Stimulated activated naive B cell treated with anti-CD40 and anti-IgM and Interleukin-4, amounts not matched to agents 10 μg/mL and 1 μg/mL and 100 μg/mL, for 72 hours (primary cell): ENCODE results near the gene CPZ.
"Not testable (repeated sequence)": the region's sequence is repeated elsewhere in the genome, so short reads cannot be mapped to it uniquely, and the experiment has no call there.

Experiments used
- ATAC-seq, 2 donors: fragments of 150-1000 bp; cut with Tn5 transposase; replicated peaks; 2 replicates each; pipeline ENCODE4 v1.10.0; 2021; ENCODE audit warnings: moderate library complexity in 1 of 2
- DNase-seq: peaks from one replicate; pipeline ENCODE4 v3.0.0; 2021
- H3K27ac Mint-ChIP-seq: one replicate; pipeline ENCODE4 v1.8.0; 2022; ENCODE audit warnings: mild to moderate bottlenecking, mixed read lengths
- H3K27me3 Mint-ChIP-seq, 2 donors: one replicate each; pipeline ENCODE4 v1.8.0; 2022; ENCODE audit warnings: mixed read lengths in 2 of 2
- H3K36me3 Mint-ChIP-seq, 2 donors: one replicate each; pipeline ENCODE4 v1.8.0; 2022; ENCODE audit warnings: mixed read lengths in 2 of 2, mild to moderate bottlenecking in 1 of 2
- H3K4me1 Mint-ChIP-seq, 2 donors: one replicate each; pipeline ENCODE4 v1.8.0; 2022; ENCODE audit warnings: mixed read lengths in 2 of 2, mild to moderate bottlenecking in 1 of 2
- H3K4me3 Mint-ChIP-seq, 2 donors: one replicate each; pipeline ENCODE4 v1.8.0; 2022; ENCODE audit warnings: mild to moderate bottlenecking in 2 of 2, mixed read lengths in 2 of 2, moderate library complexity in 1 of 2
- H3K9me3 Mint-ChIP-seq, 2 donors: one replicate each; pipeline ENCODE4 v1.8.0; 2022; ENCODE audit warnings: mixed read lengths in 2 of 2, mild to moderate bottlenecking in 1 of 2

Gene CPZ

DNA sequence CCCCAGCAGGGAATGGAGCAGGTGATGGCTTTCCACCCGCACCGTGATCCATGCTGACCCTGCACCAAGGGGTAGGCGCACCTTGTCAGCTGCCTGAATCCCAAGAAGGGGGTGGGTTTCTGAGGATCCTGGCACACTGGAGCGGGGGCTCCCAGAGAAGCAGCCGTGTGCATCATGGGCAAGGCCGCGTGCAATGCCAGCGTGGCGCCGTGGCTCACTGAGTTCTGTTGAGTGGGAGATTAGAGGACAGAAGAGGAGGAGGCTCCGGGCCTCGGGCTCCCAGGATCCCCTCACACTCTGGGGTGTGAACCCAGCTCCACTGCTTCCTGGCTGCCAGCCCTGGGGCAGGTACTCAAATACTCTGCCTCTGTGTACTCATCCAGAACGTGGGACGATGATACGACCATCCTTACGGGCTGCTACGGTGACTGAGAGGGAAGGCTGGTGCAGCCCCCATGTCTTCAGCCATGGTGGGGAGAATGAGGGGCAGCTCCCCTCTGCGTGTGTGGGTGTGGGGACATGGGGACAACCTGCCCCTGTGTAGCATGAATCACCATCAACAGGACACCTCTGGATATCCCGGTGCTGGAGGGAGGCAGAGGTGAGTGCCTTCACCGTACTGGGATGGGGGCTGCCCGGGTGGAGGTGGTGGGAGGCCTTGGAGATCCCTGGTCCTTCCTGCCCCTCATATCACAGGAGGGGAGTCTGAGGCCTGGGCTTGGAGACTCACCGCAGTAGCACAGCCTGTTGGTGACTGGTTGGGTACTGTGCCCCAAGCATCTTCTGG is 52.6 kb downstream of the CPZ start:
- no peaks in the 10 kb centered on the region for H3K4me1 Mint-ChIP-seq
- no peaks in the 10 kb centered on the region for H3K36me3 Mint-ChIP-seq
- H3K4me3 Mint-ChIP-seq: no peak overlapping the region
- DNase-seq: no peak
- H3K27me3 Mint-ChIP-seq: peaks cover 0 to 5% of the 10 kb centered on the region in 2 donors
- no peak overlapping the region for H3K27ac Mint-ChIP-seq
- ATAC-seq: no peak
- peaks cover 0 to 4% of the 10 kb centered on the region in 2 donors for H3K9me3 Mint-ChIP-seq

- no peak overlapping the region for H3K4me3 Mint-ChIP-seq
- no peaks in the 10 kb centered on the region for H3K9me3 Mint-ChIP-seq
- H3K27ac Mint-ChIP-seq: no peak overlapping the region
- no peak for DNase-seq
- peaks cover 3 to 6% of the 10 kb centered on the region in 2 donors for H3K27me3 Mint-ChIP-seq
- no peaks in the 10 kb centered on the region for H3K36me3 Mint-ChIP-seq
- ATAC-seq: no peak
- no peaks in the 10 kb centered on the region for H3K4me1 Mint-ChIP-seq
Observed at GRCh38 chr4:8645753-8646124, 53.2 kb downstream of the CPZ start.

- no peaks in the 10 kb centered on the region for H3K4me1 Mint-ChIP-seq
- H3K27me3 Mint-ChIP-seq: peaks cover 3 to 7% of the 10 kb centered on the region in 2 donors
- ATAC-seq (no peak), DNase-seq (no peak)
- H3K36me3 Mint-ChIP-seq: no peaks in the 10 kb centered on the region
- H3K9me3 Mint-ChIP-seq: no peaks in the 10 kb centered on the region
- no peak overlapping the region for H3K27ac Mint-ChIP-seq
- no peak overlapping the region for H3K4me3 Mint-ChIP-seq
Observed at GRCh38 chr4:8646296-8647093, 53.9 kb downstream of the CPZ start.

DNA sequence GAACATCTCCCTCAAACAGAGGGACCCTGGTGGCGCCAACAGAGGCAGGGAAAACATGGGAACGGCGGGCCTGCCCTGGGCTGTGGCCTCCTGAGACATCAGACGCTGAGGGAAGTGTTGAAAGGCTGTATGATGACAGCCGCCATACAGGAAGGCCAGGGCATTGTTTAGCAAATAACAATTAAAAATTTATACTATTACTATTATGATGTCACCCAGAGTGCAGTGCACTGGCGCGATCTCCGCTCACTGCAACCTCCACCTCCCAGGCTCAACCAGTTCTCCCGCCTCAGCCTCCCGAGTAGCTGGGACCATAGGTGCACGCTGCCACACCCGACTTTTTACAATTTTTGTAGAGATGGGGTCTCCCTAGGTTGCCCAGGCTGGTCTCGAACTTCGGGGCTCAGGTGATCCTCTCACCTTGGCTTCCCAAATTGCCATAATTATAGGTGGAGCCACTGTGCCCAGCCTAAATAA is 54.6 kb downstream of the CPZ start:
- Mint-ChIP-seq H3K9me3 (no peaks in the 10 kb centered on the region), H3K27me3 (peaks cover 3 to 7% of the 10 kb centered on the region in 2 donors), H3K4me1 (no peaks in the 10 kb centered on the region), H3K36me3 (no peaks in the 10 kb centered on the region), H3K4me3 (no peak overlapping the region), H3K27ac (no peak overlapping the region)
- ATAC-seq: no peak
- DNase-seq: no peak

DNA sequence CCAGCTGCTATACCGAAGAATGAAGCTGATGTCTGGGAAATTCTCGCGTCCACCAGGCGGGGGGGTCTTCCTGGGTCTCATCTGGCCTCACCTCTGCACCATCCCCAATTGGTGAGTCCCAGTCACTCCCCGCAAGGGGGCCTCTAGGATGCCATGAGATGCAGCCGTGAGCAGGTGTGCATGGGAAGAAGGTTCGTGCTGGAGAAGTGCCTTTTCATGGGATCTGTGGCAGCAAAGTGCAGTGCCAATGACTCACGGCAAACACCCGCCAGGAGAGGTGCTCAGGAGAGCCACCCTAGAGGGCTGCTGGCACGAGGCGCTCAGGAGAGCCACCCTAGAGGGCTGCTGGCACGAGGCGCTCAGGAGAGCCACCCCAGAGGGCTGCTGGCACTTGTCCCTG is 55.1 kb downstream of the CPZ start:
- ATAC-seq (no peak), DNase-seq (no peak)
- Mint-ChIP-seq H3K9me3 (no peaks in the 10 kb centered on the region), H3K4me1 (no peaks in the 10 kb centered on the region), H3K36me3 (no peaks in the 10 kb centered on the region), H3K4me3 (no peak overlapping the region), H3K27me3 (peaks cover 3 to 7% of the 10 kb centered on the region in 2 donors), H3K27ac (no peak overlapping the region)

DNA sequence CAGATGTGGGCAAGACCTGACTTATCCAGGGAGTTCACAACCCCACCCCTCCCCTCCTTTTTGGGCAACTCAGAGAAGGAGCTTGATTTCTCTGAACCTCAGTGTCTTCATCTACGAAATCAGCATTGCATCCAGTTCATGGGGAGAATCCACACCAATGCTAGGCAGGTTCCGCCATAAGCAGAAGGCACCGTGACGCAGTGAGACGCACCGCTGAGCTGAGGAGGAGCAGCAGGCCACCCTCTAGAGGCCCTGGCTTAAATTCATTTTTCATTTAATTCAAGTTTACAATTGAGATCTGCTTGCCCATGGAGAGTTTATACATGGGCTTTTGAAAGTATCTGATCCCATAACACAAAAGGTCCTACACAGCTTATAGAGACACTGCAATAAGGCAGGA is 55.7 kb downstream of the CPZ start:
- Mint-ChIP-seq H3K27ac (no peak overlapping the region), H3K4me3 (no peak overlapping the region), H3K4me1 (no peaks in the 10 kb centered on the region), H3K27me3 (peaks cover 3 to 7% of the 10 kb centered on the region in 2 donors), H3K9me3 (no peaks in the 10 kb centered on the region), H3K36me3 (no peaks in the 10 kb centered on the region)
- ATAC-seq (no peak), DNase-seq (no peak)

DNA sequence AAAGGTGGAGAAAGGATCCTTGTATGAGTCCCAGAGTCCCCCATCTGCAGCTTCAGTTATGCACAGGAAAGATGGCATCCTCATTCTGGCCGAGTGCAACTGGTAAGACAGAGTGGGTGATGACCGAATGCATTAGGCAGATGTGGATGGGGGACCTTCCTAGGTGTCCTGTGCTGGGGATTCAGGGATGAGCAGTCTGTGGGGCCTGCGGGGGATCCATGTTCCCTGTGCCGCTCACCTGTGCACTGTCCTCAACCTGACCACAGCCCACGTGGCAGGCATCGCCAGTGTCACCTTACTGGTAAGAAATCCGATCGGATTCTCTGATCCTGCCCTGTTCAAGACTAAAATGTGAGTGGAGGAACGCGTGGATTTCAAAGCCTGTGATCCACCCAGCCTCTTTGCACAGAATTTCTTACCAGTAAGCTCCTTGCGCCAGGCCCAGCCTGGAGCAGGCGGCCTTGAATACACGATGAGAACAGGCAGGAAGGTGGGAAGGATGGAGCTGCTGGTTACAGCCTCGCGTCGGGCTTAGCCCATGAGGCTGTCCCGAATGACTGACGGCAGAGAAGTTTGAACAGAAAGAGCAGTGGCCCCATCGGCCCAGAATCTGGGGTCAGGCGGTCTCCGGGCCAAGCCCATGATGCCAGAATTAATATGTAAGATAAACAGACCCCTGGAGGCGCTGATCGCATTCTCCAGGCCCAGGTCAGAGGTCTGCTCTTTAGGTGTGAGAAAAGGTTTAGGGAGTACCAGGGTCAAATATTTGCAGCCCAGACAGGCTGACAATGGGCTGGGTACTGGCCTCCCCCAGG is 56.5 kb downstream of the CPZ start:
- Mint-ChIP-seq H3K4me1 (no peaks in the 10 kb centered on the region), H3K4me3 (no peak overlapping the region)
- no peak for ATAC-seq

GRCh38 chr4:8649631-8650361 is 57.2 kb downstream of the CPZ start:
- Mint-ChIP-seq H3K27me3 (peaks cover 3 to 7% of the 10 kb centered on the region in 2 donors), H3K4me3 (no peak overlapping the region), H3K27ac (no peak overlapping the region), H3K9me3 (peaks cover 6% of the 10 kb centered on the region in 2 donors), H3K36me3 (no peaks in the 10 kb centered on the region), H3K4me1 (no peaks in the 10 kb centered on the region)
- DNase-seq: no peak
- no peak for ATAC-seq

More for the DNA sequence above, 56.5 kb downstream of the CPZ start:
- no peak for DNase-seq
- Mint-ChIP-seq H3K9me3 (peaks cover under 1% of the 10 kb centered on the region in 2 donors), H3K27me3 (peaks cover 3 to 7% of the 10 kb centered on the region in 2 donors), H3K27ac (no peak overlapping the region), H3K36me3 (no peaks in the 10 kb centered on the region)

DNA sequence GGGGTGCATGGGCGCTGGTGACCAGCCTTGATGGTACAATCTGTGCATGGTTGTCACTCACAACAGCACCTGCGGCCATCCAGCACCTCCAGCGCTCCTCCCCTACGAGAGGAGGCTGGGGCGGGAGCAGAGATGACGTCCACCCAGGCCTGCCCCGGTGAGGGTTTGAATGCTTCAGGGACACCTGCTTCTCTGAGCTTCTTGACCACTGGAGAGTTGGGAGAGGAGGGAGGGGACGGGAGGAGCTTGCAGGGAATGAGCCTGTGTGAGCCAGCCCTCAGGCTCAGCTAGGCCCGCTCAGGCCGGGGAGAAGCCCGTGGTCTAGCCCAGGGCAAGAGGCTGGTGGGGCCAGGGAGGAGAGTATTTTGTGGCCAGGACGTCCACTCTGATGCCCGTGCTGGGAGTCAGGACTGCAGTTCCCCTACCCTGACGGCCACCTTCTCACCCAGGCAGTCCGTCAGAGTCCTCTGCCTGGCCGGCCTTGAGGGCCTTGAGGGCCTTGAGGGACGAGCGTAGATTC is 59.2 kb downstream of the CPZ start:
- no peaks in the 10 kb centered on the region for H3K36me3 Mint-ChIP-seq
- H3K4me1 Mint-ChIP-seq: no peaks in the 10 kb centered on the region
- H3K9me3 Mint-ChIP-seq: peaks cover 6 to 9% of the 10 kb centered on the region in 2 donors
- no peak overlapping the region for H3K27ac Mint-ChIP-seq
- H3K4me3 Mint-ChIP-seq: no peak overlapping the region
- ATAC-seq (no peak), DNase-seq (no peak)
- H3K27me3 Mint-ChIP-seq: peaks cover 3 to 7% of the 10 kb centered on the region in 2 donors

DNA sequence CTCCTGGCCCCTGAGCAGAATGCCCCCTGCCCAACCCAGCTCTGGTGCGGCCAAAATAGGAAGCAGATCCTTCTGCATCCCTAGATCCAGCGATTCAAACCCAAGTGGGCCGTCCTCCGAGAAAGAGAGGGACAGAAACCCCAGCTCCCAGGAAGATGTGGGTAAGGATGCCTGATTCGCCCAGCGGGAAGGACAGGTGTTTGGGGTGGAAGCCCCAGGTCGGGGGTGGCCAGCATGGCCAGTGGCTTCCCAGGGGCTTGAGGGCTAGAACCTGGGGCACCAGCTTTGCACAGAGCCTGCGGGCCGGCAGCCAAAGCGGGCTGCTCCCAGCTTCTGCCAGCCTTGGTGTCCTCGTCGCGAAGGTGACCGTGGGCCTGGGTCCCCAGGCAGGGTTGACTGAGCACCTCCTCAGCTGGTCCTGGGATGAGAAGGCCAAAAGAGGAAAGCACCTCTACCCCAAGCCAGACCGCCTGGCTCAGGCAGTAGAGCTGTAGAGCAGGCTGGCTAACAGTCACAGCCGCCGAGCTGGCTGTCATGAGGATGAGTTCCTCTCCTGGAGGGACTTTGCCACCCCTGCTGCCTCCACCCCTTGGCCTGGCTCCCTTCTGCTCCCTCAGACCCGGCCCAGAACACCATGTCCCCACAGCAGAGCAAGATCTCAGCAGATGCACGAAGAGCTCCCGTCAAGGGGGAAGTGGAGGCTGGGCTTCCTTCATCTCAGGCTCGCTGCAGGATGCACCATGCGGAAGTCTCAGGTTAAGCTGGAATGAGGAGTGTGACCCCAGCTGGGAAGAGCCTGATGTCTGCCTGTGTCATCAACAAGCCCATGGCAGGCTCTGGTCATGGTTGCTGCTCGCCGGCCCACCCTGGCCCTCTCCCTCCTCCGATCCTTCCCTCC is 59.9 kb downstream of the CPZ start:
- H3K27ac Mint-ChIP-seq: no peak overlapping the region
- peaks cover 6 to 9% of the 10 kb centered on the region in 2 donors for H3K9me3 Mint-ChIP-seq

GRCh38 chr4:8653326-8654000 is 60.9 kb downstream of the CPZ start:
- Mint-ChIP-seq H3K27me3 (peaks cover 3 to 13% of the 10 kb centered on the region in 2 donors), H3K27ac (no peak overlapping the region), H3K9me3 (peaks cover 6 to 9% of the 10 kb centered on the region in 2 donors), H3K4me3 (no peak overlapping the region), H3K36me3 (no peaks in the 10 kb centered on the region), H3K4me1 (no peaks in the 10 kb centered on the region)
- ATAC-seq (no peak), DNase-seq (no peak)

More for the DNA sequence above, 59.9 kb downstream of the CPZ start:
- Mint-ChIP-seq H3K4me3 (no peak overlapping the region), H3K36me3 (no peaks in the 10 kb centered on the region), H3K27me3 (peaks cover 3 to 9% of the 10 kb centered on the region in 2 donors), H3K4me1 (no peaks in the 10 kb centered on the region)
- no peak for DNase-seq
- no peak for ATAC-seq

DNA sequence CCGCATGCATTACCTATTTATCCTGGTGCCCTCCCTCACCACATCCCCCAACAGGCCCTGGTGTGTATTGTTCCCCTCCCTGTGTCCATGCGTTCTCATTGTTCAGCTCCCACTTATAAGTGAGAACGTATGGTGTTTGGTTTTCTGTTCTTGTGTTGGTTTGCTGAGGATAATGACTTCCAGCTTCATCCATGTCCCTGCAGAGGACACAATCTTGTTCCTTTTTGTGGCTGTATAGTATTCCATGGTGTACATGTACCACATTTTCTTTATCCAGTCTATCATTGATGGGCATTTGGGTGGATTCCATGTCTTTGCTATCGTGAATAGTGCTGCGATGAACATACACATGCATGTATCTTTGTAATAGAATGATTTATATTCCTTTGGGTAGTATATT is 61.6 kb downstream of the CPZ start:
- not testable (repeated sequence) for H3K36me3 Mint-ChIP-seq, H3K27ac Mint-ChIP-seq, ATAC-seq

More for the DNA sequence above, 61.6 kb downstream of the CPZ start:
- DNase-seq, H3K4me1 Mint-ChIP-seq, H3K4me3 Mint-ChIP-seq, H3K9me3 Mint-ChIP-seq: not testable (repeated sequence)
- peaks cover 3 to 13% of the 10 kb centered on the region in 2 donors for H3K27me3 Mint-ChIP-seq
